GM19193 (cell line): ENCODE data around the gene RNF208.

Source experiments
- POLR2A ChIP-seq: IDR thresholded peaks from 4 replicates; pipeline ENCODE4 v1.6.1; 2011; ENCODE audit not compliant: insufficient read depth, insufficient read length; ENCODE audit errors: extremely low read depth

RNF208 gene

DNA sequence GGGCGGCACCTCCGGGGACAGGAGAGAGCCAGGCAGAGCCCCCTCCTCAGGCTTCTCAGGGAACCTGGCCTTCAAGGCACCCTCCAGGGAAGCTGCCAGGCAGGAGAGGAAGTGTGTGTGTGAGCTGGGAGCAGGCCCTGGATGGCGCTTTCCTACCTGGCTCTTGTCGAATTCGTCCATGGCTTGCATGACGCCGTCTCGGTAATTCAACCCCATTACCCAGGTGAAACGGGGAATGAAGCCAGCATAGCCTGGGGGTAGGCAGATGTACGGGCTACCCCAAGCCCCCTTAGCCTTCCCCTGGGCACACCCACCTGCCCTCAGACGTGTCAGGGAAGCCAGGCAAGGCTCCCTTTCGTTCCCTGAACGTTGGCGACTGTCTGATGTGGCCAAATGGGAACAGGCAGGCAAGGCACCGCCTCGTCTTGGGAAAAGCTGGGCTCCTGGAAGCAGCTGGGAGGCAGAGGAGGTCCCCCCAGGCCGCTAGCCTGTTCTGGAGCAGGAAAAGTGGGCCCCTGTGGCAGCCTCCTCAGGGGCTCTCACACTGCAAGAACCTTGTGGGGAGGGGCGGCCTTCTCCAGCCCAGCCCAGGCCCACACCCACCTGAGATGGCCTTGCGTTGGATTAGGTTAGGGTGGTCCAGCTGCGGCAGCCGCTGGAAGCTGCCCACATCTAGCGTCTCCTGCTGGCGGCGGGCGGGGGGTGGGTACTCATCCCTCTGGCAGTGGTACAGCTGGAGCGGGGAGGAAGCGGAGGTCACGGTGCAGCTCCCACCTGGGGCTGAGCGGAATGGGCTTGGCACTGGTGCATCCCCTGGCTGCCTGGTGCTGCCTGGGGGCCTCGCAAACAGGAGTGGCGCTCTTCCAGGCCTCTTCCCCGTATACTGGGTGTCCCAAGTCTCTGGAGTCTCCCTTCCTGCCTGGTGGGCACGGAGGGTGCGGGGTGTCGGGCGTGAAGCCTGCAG is 22.7 kb upstream of the RNF208 start:
- no peak for TF ChIP-seq POLR2A

- TF ChIP-seq POLR2A, result peak; percentile 57
These were observed 21.8 kb upstream of the RNF208 start for GRCh38 chr9:137243626-137244485.

DNA sequence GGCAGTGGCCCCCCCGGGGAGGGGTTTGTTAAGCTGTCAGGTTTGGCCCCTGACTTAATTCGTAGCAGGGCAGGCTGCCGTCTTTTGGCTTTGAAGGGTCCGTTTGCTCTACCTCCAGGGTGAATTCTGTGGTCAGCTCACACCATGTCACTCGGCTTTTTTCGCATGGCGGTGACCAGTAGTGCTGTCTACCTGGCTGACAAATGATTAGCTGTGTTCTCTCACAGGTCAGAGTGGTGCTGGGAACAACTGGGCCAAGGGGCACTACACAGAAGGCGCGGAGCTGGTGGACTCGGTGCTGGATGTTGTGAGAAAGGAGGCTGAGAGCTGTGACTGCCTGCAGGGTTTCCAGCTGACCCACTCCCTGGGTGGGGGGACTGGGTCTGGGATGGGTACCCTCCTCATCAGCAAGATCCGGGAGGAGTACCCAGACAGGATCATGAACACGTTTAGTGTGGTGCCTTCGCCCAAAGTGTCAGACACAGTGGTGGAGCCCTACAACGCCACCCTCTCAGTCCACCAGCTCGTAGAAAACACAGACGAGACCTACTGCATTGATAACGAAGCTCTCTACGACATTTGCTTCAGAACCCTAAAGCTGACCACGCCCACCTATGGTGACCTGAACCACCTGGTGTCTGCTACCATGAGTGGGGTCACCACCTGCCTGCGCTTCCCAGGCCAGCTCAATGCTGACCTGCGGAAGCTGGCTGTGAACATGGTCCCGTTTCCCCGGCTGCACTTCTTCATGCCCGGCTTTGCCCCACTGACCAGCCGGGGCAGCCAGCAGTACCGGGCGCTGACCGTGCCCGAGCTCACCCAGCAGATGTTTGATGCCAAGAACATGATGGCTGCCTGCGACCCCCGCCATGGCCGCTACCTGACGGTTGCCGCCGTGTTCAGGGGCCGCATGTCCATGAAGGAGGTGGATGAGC is 20.5 kb upstream of the RNF208 start:
- TF ChIP-seq POLR2A, result no peak

DNA sequence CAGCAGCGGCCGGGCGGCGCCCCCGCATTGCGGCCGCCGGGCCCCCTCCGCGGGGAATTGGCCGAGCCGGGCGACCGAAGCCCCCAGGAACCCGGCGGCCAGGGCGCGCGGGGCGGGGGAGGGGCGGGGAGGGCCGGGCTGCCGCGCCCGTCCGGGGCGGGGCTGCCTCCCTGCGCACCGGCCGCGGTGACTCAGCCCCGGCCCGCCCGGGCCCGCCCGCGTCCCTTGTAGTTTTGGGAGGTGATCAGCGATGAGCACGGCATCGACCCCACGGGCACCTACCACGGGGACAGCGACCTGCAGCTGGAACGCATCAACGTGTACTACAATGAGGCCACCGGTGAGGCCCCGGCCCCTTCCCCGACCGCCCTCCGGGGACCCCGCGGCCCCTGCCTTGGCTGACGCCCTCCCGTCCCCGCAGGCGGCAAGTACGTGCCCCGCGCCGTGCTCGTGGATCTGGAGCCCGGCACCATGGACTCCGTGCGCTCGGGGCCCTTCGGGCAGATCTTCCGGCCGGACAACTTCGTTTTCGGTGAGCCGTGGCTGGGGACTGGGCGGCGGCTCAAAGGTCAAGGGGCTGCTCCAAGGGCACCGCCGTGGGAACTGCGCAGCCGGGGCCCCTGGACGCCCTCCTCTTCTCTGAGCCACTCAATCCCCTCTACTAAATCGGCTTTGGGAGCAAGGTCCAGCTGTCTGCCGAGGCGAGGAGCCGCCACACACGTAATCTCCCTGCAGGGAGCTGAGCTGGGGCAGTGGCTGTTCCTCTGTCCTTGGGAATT is 19.6 kb upstream of the RNF208 start:
- no peak for TF ChIP-seq POLR2A

- TF ChIP-seq POLR2A, result peak; percentile 100
These were observed 18.9 kb upstream of the RNF208 start, which contains the start of gene TUBB4B for GRCh38 chr9:137240841-137241489. Gene TUBB4B (plus strand): TSS chr9:137241287. CDS start chr9:137241361, 74 bp downstream.

DNA sequence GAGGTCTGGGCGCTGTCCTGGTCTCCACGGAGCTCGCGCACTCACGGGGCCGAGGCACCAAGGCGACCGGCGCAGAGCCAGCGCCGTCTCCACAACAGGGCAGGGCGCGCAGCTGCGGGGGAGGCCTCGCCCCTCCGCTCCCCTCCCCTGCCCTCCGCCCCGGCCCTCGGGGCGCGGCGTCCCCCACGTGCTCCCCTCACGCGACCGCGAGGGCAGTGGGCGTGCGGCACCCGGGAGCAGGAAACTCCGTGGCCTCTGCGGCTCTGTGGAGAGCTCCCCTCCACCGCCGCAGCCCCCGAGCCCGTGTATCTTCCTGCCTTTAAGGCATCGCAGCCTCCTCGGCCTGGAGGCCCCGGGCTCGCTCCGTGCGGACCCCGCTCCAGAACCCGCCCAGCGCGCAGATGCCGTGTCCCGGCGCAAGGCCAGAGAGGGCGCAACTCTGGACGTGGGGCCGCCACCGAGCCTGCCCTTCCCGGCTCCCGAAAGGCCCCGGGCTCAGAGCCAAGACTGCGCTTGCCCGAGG is 18.3 kb upstream of the RNF208 start:
- TF ChIP-seq POLR2A, result peak; percentile 50

DNA sequence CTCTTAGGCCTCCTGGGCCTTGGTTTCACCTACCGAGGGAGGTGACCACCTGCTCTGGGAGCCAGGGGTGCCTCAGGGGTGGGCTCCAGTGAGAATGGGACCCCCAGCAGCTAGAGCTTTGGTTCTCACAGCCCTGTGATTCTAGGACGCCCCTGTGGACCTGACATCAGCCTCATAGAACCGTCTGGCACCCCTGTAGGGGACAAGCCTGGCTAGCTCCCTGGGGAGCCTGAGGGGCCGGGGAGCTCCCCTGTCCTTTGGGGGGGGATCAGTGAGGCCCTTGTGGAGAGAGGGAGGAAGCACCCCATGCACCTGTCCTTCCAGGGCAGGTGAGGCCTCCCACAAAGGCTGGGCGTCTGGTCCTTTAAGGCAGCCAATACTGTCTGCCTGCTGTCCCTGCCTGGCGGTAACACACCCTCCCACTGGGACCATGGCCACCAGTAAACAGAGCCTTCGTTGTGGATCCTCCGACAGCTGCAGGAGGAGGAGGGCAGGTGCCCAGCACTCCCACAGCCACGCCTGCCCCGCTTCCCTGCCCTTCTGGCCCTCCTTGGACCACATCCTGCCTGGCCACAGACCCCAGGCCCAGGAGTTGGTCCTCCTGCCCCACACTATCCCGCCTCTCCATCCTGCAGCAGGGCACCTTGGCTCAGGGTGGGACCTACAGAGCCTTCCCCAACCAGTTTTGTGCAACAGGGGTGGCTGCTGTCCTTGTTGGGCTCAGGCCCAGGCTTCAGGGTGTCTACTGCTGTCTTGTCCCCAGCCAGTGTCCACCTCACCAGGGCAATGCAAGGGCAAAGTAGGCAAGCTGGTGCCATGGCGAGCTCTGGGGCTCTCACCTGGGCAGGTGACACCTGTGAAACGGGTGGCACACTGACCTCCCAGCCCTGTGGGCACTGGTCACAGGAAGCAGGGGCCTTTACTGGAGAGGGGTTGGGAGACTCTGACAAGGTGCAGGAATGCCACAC is 16.0 kb upstream of the RNF208 start:
- TF ChIP-seq POLR2A, result no peak

GRCh38 chr9:137236936-137237421 is 14.9 kb upstream of the RNF208 start:
- TF ChIP-seq POLR2A, result no peak

DNA sequence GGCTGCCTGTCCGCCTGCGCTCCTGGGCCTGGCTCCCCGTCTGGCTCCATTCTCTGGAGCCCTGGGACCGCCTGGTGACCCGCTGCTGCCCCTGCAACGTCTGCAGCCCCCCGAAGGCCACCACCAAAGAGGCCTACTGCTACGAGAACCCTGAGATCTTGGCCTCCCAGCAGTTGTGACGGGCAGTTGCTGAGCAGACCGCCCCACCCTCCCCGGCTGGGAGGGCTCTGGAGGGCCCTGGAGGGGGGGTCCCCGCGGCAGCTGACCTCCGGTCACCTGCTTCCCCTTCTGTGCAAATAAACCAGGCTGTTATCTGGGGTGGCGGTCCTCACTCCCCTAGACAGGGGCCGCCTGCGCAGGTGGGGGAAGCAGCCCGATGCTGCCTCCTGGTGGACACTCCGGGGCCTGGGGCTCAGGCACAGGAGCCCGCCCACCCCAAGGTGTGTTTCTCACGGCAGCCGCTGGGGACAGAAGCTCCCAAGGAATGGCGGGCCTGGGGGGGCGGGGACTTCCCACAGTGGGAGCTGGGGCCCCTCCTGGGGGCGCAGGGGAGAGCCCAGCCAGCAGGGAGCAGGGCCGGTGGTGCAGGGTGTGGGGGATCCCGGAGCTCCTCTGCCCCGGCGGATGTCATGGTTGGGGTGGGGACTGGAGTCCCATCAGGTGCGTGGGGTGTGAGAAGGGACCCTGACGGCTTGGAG is 14.3 kb upstream of the RNF208 start:
- peak; percentile 36 for TF ChIP-seq POLR2A

DNA sequence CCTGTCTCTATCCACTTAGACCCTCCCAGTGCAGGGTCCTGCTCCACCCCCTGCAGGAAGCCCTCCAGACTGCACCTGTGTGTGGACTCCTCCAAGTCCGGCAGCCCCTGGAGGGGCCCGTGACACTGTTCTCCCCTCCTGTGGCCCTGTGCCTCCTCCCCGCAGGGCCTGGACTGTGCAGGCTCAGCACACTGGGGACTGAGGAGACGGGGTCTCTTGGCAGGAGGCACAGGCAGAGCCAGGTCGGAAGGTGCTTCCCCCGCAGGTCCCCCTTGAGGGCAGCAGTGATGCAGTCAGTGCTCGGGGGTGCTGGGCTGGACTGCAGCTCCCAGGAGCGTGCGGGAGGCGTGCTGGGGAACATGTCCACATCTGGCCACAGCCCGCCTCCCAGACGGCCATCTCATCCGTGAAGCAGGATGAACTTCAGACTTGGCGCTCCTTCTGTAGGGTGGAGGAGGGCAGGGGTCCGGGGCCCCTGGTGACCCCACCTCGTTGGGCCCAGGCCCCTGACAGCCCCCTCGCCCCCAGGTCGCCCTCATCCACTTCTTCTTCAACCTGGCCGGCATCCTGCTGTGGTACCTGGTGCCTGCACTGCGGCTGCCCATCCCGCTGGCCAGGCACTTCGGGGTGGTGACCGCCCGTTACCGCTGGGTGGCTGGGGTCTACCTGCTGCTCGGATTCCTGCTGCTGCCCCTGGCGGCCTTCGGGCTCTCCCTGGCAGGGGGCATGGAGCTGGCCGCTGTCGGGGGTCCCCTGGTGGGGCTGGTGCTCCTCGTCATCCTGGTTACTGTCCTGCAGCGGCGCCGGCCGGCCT is 13.6 kb upstream of the RNF208 start:
- TF ChIP-seq POLR2A, result no peak
